OCI-LY1 (cell line): ENCODE measurements around the gene CLTCL1.

Experiments
- H2AFZ ChIP-seq: fragments of 200-600 bp; sonication (generic), shearing (Covaris generic); 2 replicates; pipeline ENCODE4 v1.6.0; 2014; ENCODE audit warnings: antibody characterized with exemption, mild to moderate bottlenecking, low read length
- H3F3A ChIP-seq: fragments of 200-600 bp; sonication (generic), shearing (Covaris generic); 2 replicates; pipeline ENCODE4 v1.6.0; 2014; ENCODE audit warnings: mild to moderate bottlenecking, antibody characterized with exemption, low read length, moderate library complexity; ENCODE audit not compliant: insufficient read depth
- H3K27ac ChIP-seq: fragments of 200-600 bp; sonication (generic); 2 replicates; pipeline ENCODE4 v1.5.1; 2014; ENCODE audit warnings: low read length, mixed run types, mild to moderate bottlenecking, low read depth; ENCODE audit not compliant: poor library complexity, severe bottlenecking
- H3K27me3 ChIP-seq: fragments of 200-600 bp; sonication (generic); 2 replicates; pipeline ENCODE4 v1.6.0; 2014; ENCODE audit warnings: antibody characterized with exemption, mild to moderate bottlenecking, low read length, moderate library complexity; ENCODE audit not compliant: insufficient read depth
- H3K36me3 ChIP-seq: fragments of 200-600 bp; sonication (generic); 2 replicates; pipeline ENCODE4 v1.6.1; 2014; ENCODE audit warnings: mild to moderate bottlenecking, antibody characterized with exemption, low read length, moderate library complexity, mixed read lengths; ENCODE audit not compliant: insufficient read depth
- H3K4me1 ChIP-seq: fragments of 200-600 bp; sonication (generic); 2 replicates; pipeline ENCODE4 v1.5.1; 2014; ENCODE audit warnings: mild to moderate bottlenecking, low read length, moderate library complexity; ENCODE audit not compliant: insufficient read depth, severe bottlenecking
- H3K4me2 ChIP-seq: fragments of 200-600 bp; sonication (generic), shearing (Covaris generic); 2 replicates; pipeline ENCODE4 v1.6.1; 2014; ENCODE audit warnings: low read length
- H3K4me3 ChIP-seq: fragments of 200-600 bp; sonication (generic); 2 replicates; pipeline ENCODE4 v1.5.1; 2014; ENCODE audit warnings: low read length, low read depth, mild to moderate bottlenecking, mixed read lengths; ENCODE audit not compliant: poor library complexity, severe bottlenecking
- H3K79me2 ChIP-seq: fragments of 200-600 bp; shearing (Covaris generic); 2 replicates; pipeline ENCODE4 v1.6.1; 2016; ENCODE audit warnings: mixed run types, low read length, mixed read lengths; ENCODE audit not compliant: insufficient read depth
- H3K9ac ChIP-seq: fragments of 200-600 bp; sonication (generic), shearing (Covaris generic); 2 replicates; pipeline ENCODE4 v1.6.1; 2014; ENCODE audit warnings: mild to moderate bottlenecking, low read length, mixed read lengths
- H3K9me2 ChIP-seq: fragments of 200-600 bp; sonication (generic), shearing (Covaris generic); 2 replicates; pipeline ENCODE4 v1.6.1; 2014; ENCODE audit warnings: low read depth, mild to moderate bottlenecking, low read length, mixed read lengths
- H3K9me3 ChIP-seq: fragments of 200-600 bp; shearing (Covaris generic); 2 replicates; pipeline ENCODE4 v1.6.1; 2014; ENCODE audit warnings: low read length, mixed read lengths
- H4K20me1 ChIP-seq: fragments of 200-600 bp; sonication (generic), shearing (Covaris generic); 2 replicates; pipeline ENCODE4 v1.6.0; 2016; ENCODE audit warnings: mild to moderate bottlenecking, low read length; ENCODE audit not compliant: insufficient read depth
- EZH2 ChIP-seq: fragments of 200-600 bp; sonication (generic), shearing (Covaris generic); IDR thresholded peaks from 2 replicates; pipeline ENCODE4 v1.8.0; 2017; ENCODE audit warnings: borderline replicate concordance, mixed run types, mild to moderate bottlenecking, antibody characterized with exemption, low read length, moderate library complexity, mixed read lengths
- TF ChIP-seq, protein P1 (sequence below): fragments of 200-600 bp; sonication (generic), shearing (Covaris generic); IDR thresholded peaks from 2 replicates; pipeline ENCODE4 v1.5.1; 2017; ENCODE audit warnings: mild to moderate bottlenecking, antibody characterized with exemption, low read length, moderate library complexity, mixed read lengths

The CLTCL1 gene

DNA sequence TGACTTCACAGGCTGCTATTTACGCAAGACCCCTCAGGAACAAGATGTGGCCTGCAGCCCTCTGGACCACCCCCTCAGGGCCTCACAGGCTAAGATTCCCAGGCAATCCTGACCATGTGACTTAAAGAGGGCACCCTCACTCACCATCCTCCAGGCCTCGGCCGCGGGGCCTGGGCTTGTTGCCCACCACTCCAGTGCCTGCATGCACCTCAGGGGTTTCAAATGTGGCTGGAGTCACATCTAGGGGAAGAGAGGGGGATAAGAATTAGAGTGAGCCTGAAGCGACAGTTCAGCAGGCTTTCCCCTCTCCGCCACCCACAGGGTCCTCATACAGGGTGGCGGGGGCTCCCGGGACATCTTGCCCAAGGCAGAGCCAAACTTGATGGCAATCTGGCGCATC, 149.1 kb downstream of the CLTCL1 start:
- H3K27me3 ChIP-seq = no peaks in the 10 kb centered on the region
- H3K9me3 ChIP-seq = no peaks in the 10 kb centered on the region
- H3K36me3 ChIP-seq = peaks cover 48% of the 10 kb centered on the region
- no peak overlapping the region for H3K4me3 ChIP-seq
- no peaks in the 10 kb centered on the region for H3K9me2 ChIP-seq
- H3F3A ChIP-seq = no peaks in the 10 kb centered on the region
- H3K4me2 ChIP-seq = no peak overlapping the region
- H4K20me1 ChIP-seq = no peaks in the 10 kb centered on the region
- H3K27ac ChIP-seq = no peak overlapping the region
- TF ChIP-seq EZH2 = no peak
- TF ChIP-seq, protein P1, sequence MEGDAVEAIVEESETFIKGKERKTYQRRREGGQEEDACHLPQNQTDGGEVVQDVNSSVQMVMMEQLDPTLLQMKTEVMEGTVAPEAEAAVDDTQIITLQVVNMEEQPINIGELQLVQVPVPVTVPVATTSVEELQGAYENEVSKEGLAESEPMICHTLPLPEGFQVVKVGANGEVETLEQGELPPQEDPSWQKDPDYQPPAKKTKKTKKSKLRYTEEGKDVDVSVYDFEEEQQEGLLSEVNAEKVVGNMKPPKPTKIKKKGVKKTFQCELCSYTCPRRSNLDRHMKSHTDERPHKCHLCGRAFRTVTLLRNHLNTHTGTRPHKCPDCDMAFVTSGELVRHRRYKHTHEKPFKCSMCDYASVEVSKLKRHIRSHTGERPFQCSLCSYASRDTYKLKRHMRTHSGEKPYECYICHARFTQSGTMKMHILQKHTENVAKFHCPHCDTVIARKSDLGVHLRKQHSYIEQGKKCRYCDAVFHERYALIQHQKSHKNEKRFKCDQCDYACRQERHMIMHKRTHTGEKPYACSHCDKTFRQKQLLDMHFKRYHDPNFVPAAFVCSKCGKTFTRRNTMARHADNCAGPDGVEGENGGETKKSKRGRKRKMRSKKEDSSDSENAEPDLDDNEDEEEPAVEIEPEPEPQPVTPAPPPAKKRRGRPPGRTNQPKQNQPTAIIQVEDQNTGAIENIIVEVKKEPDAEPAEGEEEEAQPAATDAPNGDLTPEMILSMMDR = no peak
- peaks cover 12% of the 10 kb centered on the region for H3K4me1 ChIP-seq
- no peak overlapping the region for H3K9ac ChIP-seq
- H3K79me2 ChIP-seq = 0 out of 2 replicates have a peak, but pooled peaks cover 5% of the 10 kb centered on the region
- H2AFZ ChIP-seq = no peak overlapping the region

DNA sequence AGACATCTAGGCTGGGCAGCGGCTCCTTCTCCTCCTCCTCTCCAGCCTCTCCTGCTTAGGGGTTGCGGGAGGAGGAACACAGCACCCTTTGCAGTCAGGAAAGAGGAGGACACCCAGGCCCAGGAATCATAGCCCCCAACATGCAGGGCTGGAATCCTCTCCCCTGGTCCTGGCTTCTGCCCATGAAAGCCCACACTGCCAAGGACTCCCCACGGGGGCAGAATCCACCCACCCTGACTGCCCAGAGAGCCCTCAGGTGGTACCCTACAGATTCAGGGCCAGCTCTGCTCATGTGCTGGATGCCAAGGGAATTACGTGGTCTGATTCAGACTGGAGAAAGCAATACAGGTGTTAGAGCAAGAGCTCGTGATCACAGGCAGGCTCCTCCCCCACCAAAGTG, 151.5 kb downstream of the CLTCL1 start:
- peaks cover 11% of the 10 kb centered on the region for H3K4me1 ChIP-seq
- no peak overlapping the region for H3K4me2 ChIP-seq
- H3K9ac ChIP-seq = no peak overlapping the region
- H3K27me3 ChIP-seq = no peaks in the 10 kb centered on the region
- H3K36me3 ChIP-seq = peaks cover 64% of the 10 kb centered on the region
- no peaks in the 10 kb centered on the region for H3K9me2 ChIP-seq
- H3F3A ChIP-seq = no peaks in the 10 kb centered on the region
- H3K79me2 ChIP-seq = 0 out of 2 replicates have a peak, but pooled peaks cover 5% of the 10 kb centered on the region
- H4K20me1 ChIP-seq = no peaks in the 10 kb centered on the region
- TF ChIP-seq, protein P1 = no peak
- no peak for TF ChIP-seq EZH2
- H3K27ac ChIP-seq = no peak overlapping the region
- H2AFZ ChIP-seq = no peak overlapping the region
- H3K4me3 ChIP-seq = no peak overlapping the region
- no peaks in the 10 kb centered on the region for H3K9me3 ChIP-seq

DNA sequence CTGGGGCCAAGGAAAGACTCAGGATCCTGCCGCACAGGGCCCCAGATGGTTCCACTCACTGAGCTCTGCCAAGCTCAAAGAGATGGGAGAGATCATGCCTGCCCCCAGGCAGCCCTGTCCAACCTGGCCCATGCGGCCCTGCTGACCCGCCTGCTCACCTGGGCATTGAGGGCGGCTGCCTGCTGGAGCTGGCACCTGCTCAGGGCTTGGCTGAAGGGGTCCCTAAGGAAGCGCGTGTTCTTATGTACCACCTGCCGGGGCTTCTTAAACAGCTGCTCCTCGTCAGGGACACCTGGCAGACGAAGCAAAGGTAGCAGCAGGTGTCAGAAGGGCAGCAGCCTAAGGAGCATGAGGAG, 152.5 kb downstream of the CLTCL1 start:
- peaks cover 9% of the 10 kb centered on the region for H3K4me1 ChIP-seq
- no peak overlapping the region for H3K4me2 ChIP-seq
- peaks cover 73% of the 10 kb centered on the region for H3K36me3 ChIP-seq
- no peak overlapping the region for H3K27ac ChIP-seq
- H3K9me3 ChIP-seq = no peaks in the 10 kb centered on the region
- no peaks in the 10 kb centered on the region for H3K9me2 ChIP-seq
- no peak overlapping the region for H3K9ac ChIP-seq
- TF ChIP-seq EZH2 = no peak
- TF ChIP-seq, protein P1 = no peak
- H3F3A ChIP-seq = no peaks in the 10 kb centered on the region
- no peak overlapping the region for H2AFZ ChIP-seq
- no peaks in the 10 kb centered on the region for H3K27me3 ChIP-seq
- 0 out of 2 replicates have a peak, but pooled peaks cover 4% of the 10 kb centered on the region for H3K79me2 ChIP-seq
- H3K4me3 ChIP-seq = no peak overlapping the region
- no peaks in the 10 kb centered on the region for H4K20me1 ChIP-seq
